ENCODE results near the gene SEL1L2.

SEL1L2 gene

DNA sequence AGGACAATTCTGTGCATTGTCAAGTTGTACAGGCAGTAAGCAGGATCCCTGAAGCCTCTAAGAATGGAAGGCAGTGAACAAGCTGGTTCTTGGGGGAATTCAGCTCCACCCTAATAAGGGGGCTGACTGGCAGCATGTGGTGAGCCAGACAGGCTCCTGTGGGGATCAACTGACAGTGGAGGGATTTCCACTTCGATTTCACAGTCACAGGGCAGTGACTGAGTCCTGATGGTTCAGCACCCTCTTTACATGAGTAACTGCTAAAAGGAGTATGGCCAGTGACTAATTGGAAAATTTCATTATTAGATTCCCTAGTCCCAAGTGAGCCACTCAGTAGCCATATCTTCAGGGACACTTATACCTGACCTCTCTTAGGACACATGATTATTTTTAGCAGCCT lies 127.2 kb downstream of the SEL1L2 start:
- no peak for DNase-seq

DNA sequence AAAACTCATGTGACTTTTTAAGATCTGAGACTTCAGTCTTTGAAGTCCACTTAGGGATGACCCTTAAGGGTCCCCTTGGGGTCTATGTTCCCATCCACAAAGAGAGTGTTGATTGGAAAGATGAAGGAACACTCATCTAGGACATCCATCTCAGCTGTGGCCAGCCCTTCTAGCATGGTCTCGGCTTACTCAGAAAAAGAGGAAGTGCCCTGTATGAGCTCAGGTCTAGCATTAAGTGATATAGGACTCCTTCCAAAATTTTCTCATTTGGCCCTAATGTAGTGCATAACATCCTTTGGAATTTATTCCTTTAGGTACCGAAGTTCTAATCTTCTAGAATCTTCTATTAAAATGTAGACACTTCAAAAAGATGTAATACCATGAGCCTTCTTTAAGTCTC lies 128.2 kb downstream of the SEL1L2 start:
- no peak for DNase-seq

DNA sequence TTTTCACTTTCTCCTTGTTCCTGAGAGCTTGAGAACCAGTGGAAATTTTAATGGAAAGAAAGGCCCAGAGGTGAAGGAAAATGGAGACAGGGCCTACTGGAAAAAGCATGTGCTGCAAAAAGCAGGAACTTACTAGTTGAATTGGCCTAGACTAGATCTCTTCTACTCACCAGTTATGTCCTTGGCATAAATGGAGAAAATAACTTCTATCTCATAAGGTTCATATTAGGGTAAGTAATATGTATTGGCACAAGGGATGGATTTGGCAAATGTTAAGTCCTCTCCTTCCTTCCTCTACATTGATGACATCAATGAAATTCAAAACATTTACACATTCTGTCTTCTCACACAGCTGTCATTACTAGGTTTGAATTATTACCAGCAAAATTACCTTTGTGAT lies 131.5 kb downstream of the SEL1L2 start:
- no peak for DNase-seq

DNA sequence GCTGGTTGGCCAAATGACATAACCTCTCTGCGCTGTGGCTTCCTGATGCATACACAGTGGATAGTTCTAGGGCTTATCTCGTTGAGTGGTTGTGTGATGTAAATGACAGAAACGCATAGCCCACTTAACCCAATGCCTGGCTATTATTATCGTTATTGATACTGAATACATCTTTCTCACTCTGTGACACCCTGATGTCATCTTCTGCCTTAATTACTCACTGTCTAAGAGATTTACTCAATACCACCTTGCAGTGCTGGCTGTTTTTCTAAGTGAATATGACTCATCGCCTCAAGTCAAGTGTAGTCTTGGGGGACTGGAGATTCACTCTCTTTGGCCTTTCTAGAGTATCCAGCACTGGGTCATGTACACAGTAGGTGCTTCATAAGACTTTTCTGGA lies 132.0 kb downstream of the SEL1L2 start:
- DNase-seq: no peak

DNA sequence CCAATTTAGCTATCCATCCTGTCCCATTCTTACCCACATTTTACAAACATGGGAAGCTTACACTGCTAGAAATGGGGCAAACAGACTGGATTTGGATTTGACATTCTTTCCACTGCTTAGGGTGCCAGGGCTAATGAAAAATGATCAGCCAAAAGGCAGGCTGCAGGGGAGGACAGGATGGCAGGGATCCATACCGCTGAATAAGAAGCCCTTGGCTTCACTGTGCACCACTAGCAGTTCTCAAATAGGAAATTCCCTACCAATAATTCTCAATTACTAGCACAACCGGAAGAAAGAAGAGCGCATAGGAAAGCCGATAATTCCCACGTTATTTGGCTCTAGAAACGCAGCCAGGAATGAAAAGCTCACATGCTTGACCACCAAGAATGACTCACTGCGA lies 132.5 kb downstream of the SEL1L2 start:
- no peak for DNase-seq

DNA sequence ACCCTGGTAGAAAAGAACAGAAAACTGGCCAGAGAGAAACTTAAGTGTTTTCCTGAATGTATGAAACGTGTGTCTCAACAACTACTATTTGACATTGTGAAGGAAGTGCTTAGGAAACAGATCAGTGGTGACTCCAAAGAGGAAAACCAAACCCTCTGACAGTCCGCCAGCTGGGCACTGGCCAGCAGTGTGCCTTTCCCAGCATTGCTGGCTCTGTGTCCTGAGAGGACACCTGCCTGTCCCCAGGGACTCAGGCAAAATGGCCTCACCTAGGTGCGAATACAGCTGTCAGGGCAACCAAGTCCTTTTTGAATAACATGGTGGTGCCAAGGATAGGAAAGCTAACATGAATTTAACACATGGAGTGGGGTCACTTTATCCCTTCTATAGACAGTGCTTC lies 133.1 kb downstream of the SEL1L2 start:
- DNase-seq: peak in 2 of 3 experiments; percentile 0 to 42

DNA sequence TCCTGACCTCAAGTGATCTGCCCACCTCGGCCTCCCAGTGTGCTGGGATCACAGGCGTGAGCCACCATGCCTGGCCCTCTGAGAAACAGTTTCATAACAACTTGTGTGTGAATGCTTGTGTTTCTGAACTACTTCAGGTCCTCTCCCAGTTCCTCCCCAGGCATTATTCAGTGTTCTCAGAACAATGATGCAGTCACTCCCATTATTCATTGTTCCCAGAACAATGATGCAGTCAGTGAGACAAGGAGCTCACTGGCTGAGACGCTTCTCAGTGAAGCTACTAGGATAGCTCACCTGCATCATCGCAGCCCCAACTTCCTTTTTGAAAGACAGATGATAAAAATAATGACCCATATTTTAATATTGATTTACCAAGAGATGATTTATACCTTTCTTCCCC lies 134.1 kb downstream of the SEL1L2 start:
- DNase-seq: peak in 1 of 3 experiments; percentile 22

DNA sequence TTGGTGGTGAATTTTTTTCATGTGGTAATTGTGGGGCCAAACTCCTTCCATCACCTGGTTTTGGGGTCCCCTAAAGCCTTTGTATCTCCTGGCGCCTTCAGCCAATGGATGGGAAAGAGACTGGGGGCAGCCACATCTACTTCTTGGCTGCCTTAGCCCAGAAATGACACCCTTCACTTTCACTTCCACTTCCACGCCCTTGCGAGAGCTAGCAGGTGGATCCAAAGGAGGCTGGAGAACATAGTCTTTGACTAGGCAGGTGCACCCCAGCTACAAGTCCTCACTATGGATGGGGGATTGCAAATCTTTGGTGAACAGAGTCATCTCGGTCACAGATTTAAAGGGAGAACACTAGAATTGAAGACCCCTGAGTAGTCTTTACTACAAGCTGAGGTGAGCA lies 134.8 kb downstream of the SEL1L2 start:
- DNase-seq: no peak

DNA sequence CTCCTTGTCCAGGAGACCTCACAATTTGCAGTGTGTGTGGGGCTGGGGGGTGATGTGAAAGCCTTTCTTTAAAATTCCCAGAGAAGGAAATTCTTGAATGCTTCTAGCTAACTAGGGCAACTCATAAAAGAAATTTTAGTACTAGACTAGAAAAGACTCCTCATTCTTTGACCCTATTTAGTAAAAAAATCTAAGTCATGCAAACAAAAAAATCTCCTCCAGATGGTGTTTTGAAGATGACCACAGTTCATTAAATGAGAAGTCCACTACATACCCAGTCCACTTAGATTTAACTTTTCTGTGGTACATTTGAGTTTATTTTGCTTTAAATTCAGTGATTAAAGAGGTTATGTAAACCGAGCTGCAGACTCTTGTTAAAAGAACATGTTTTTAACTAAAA lies 138.1 kb downstream of the SEL1L2 start:
- DNase-seq: no peak

DNA sequence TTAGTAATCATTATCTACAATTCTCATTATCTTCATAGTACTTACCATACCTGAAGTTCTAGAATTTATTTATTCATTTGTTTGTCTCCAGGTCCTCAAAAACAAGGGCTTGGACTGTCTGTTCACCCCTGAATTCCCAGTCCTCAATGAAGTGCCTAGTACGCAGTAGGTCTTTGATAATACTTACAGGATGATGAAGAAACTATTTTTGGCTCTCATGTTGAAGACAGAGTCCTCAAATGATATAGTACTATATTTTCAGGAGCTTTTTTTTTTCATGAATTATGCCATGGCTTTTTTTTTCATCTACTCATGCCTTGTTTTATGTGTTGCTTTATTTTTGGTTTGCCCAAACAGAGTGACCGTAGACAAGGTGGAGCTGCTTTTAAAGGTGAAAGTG lies 139.1 kb downstream of the SEL1L2 start:
- no peak for DNase-seq

DNA sequence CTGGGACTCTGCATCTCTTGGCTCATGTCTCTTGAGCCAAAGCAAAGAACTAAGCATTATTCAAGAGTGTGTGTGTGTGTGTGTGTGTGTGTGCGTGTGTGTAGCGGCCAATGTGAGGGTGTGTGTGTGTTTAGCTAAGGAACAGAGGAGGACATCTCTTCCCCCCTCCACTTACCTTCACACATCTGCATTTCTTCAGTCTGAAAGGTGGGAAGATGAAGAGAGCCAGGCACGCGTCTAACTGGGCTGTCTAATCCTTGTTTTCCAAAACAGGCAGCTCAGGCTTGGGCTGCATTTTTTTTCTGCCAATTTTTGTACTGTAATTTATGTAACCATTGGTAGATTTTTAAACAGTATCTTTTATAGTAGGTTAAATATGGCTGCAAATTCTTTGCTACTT lies 146.1 kb downstream of the SEL1L2 start:
- no peak for DNase-seq

DNA sequence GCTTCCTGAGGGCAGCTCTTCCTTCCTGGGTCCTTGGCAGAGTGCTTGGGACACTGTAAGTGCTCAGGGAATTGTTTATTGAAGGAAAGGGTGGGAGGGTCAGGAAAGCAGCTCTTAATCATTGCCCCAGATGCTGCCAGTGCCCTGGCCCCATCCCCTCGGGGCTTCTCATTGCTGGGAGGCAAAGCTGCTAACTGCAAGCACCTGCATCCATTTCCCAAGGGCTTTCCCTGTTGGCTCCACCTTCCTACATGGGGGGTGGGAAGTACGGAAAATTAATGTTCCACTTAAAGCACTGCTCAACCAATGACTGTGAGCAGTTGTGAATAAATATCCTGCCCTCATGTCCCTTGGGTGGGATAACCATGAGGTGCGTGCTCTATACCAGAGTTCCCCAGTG lies 149.2 kb downstream of the SEL1L2 start:
- peak in 1 of 3 experiments; percentile 15 for DNase-seq

DNA sequence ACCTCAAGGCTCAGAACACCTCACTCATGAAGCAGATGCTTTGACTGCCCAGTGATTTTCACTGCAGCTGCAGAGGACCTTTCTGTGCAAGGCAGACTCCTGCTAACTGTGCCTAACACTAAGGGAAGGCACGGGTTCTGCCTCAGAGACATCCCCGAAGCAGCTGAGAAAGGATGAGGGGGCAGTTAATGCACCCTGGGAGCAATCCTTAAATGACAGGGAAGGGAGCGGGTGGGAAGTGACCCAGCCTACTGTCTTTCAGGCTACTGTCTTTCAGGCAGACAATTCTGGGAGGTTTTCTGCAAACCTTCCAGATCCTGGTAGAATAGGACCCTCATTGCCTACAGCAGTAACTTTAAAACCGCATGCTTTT lies 150.3 kb downstream of the SEL1L2 start:
- DNase-seq: no peak

DNA sequence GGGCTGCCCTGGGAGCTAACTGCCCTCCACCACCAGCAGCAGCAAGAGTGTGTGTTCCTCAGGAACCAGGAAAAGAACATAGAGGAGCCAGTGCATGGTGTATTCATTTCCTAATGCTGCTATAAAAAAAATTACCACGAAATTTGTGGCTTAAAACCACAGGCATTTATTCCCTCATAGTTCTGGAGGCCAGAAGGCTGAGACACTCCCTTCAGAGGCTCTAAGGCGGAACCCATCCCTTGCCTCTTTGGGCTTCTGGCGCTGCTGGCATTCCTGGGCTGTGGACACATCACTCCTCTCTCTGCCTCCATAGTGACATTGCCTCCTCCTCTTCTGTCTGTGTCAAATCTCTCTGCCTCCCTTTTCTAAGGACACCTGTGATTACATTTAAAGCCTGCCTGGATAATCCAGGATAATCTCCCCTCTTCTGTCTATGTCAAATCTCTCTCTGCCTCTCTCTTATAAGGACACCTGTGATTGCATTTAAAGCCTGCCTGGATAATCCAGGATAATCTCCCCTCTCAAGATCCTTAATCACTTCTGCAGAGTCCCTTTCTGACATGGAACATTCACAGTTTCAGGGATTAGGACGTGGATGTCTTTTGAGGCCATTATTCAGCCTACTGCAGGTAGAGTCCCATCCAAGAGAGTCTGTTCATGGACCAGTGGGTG lies 150.9 kb downstream of the SEL1L2 start:
- no peak for DNase-seq

DNA sequence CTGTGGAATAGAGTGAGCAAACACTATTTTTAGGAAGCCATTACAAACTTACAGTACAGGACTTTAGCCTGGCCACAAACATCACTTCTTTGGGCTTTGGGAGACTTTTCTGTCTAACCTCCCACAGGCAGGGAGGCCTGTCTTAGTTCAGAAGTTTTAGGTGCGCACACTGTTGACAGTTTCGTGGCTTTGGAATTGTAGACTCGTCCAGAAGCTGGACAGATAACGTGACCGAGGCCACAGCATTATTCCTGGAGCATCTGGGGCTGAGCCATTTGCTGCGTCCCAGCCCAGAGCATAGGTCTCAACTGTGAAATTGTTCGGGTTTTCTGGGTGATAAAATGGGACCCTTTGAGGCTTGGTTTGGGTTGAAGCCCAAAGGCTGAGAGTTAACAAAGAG lies 151.8 kb downstream of the SEL1L2 start:
- no peak for DNase-seq

DNA sequence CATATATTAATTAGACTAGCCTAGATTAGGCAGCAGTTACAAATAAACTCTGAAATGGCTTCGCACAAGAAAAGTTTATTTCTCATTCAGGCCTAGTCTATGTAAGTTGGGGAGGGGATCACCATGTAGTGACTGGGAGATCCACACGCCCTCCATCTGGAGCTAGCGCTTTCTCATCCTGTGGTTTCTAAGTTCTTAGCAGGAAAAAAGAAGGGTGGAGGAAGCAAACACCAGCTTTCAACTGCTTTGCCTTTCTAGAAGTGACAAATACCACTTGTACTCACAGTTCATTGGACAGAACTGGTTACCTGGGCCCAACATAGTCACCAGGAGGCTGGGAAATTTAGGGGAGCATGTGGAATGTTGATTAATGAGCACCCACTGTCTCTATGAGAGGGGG lies 158.9 kb downstream of the SEL1L2 start:
- no peak for DNase-seq

DNA sequence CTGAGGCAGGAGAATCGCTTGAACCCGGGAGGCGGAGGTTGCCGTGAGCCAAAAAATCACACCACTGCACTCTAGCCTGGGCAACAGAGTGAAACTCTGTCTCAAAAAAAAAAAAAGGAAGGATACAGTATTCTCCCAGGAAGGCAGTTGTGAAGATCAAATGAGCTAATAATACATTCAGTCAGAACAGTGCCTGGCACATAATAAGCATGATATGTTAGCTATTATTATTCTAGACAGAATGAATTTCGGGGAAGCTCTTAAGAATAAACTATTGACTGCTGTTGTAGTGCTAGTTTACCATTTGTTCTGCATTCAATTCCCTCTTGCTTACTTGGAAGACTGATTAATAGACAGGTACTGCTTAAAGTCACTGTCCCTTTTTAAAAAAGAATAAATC lies 164.9 kb downstream of the SEL1L2 start:
- no peak for DNase-seq

DNA sequence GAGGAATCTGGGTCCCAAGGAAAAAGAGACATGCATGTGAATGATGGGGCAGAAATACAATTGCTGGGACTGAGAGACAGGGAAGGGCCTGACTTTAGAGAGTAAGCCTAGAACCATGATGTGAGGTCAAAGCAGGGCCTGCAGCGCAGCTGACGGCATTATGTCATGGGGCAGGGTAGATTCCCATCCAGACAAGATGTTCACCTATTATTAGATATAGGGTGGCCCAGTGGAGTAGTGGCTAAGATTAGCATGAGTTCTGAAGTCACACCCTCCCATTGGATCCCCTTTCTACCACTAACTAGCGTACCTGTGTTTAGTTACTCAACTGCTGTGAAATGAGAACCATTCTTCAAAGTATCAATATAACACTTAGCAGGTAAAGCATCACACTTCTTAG lies 166.0 kb downstream of the SEL1L2 start:
- no peak for DNase-seq

DNA sequence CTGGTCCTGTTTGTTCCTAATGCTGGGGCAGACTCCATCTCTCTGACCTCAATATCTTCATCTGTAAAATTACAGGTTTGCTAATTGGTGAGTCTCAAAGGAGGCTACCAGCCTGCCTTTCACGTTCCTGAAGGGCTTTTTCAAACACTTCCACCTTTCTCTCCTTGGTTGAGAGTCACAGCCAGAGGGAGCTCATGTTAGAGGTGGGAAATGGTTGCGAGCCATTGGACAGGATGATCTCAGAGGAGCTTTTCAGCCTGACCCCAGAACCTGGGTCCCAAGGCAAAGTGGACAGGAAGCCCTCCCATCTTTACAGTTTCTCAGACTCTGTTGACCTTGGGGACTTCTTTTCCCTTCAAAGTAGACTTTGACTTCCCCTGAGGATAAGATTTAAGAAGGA lies 168.0 kb downstream of the SEL1L2 start:
- no peak for DNase-seq

DNA sequence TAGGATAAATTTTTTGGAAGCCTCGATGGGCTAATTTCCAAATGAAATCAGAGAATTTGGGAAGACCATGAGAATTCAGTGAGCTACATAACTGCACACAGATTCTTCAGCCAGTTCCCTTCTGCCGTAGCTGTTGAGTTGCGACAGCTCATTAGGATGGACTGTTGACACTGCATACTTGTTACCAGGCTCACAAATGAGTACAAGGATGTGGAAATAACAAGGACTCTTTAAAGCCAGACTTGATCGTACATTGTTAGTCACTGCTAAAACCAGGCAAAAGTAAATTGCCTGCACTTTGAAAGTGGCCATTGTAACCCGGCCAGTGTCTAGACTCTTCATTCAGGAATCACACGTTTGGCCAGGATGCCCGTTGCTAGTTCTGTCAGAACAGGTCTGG lies 168.5 kb downstream of the SEL1L2 start:
- peak in 1 of 3 experiments; percentile 14 for DNase-seq

DNA sequence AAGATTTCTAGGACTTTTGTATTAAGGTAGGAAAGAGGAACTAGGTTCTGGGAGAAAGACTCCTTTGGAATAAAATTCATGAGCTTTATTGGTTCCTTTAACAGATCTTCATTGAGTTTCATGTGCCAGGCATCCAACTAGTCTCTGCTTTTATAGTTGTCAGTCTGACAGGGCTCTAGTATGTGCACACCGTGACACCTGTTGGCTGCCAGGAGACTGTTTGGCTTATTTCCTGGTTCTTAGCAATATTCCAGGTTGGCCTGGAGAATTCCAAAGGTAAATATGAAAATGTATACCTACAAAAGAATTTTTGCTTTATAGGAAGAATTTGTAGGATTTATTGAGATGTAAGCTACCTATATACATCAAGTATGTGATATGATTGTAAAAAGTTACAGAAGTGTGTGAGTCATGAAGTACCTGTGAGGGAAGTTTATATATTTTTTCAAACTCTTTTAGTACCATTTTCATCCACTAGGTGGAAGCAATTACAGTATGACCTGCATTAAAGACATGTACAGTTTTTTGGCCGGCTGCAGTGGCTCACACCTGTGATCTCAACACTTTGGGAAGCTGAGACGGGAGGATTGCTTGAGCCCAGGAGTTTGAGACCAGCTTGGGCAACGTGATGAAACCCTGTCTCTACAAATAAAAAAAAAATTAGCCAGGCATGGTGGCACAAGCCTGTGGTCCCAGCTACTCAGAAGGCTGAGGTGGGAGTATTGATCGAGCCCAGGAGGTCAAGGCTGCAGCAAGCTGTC lies 170.3 kb downstream of the SEL1L2 start:
- peak; percentile 24 to 82 (median 54) for DNase-seq

DNA sequence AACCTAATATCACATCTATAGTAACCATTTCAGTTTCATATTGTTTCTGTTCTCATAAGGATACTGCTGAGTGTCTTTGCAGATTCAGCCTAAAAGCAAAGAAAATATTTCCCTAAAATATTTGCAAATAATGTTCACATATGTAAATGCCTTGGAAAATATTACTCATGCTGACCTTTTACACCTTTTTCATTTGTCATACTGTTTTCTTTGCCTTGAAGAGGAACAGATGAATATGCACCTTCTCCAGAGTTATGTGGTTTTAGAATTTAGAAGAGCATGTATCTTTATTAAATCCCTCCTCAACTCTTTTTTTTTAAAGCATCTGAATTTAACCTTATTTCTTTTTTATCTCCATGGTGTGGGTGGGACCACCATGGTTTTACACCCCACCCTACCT lies 173.1 kb downstream of the SEL1L2 start:
- DNase-seq: no peak

DNA sequence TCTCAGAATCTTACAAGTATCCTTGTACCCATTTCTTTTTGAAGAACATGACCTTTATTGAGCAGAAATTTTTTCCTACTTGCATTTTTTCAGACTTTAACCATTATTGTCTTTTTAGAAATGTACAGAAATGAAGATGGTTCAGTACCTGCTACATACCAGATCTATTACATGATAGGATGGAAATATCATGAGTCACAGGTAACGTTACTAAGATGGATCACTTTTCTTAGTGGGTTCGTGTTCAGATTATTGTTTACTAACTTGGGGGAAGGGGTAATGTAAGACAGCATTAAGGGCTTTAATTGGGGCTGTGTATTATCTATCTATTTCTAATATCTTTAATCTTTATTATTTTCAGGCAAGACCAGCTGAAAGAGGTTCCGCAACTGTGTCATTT lies 173.7 kb downstream of the SEL1L2 start:
- no peak for DNase-seq

DNA sequence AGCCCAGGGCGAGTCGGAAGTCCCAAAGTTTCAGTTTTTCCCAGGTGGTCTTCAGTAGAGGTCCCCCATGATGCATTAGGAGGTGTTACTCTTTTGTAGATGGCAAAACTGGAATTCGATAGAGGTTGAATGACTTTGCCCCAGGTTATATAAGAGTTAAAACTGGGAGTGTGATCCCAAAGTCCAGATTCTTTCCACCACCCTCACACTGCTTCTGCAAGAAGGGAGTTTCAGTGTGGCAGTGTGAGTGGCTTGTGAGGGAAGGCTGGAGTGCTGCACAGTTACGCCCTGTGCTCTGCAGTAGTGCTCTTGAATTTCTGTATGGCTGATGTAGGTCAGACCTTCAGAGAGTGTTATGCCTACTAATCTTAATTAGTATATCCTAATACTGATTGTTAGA lies 175.7 kb downstream of the SEL1L2 start:
- DNase-seq: no peak

DNA sequence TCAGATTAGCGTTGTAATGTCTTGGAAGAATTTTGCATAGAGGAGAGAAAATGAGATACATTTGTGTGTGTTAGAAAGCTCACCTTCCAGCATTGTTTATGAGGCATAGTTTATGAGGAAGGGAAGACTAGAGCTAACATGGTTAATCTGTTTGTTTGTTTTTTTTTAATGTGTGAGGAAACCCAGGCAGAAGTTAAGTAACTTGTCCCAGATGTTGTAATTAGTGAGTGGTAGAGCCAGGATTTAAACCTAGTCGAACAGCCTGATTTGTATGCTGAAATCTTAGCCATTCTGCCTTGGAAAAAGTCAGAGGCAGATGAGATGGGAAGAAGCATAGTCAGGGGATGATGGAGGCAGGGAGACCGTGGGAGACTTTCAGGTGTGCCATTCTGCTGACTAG lies 176.5 kb downstream of the SEL1L2 start:
- DNase-seq: no peak
